Sciatic nerve (tissue), 2 donors: ENCODE data around the gene CREB5. TPM values are rescaled to one million over a fixed set of nuclear protein-coding genes. Genes with fewer than 3 reads are reported as not detected.
A peak's percentile ranks its signal among the peaks of the same experiment; 100 is the strongest.

Experiments
- ATAC-seq: fragments of 200-7000 bp; cut with Tn5 transposase; one replicate; pipeline ENCODE4 v1.9.1; 2020; ENCODE audit warnings: mild to moderate bottlenecking, moderate library complexity
- DNase-seq: peaks from one replicate; pipeline ENCODE4 v3.0.0-alpha.2; 2020; ENCODE audit warnings: low spot score
- intact Hi-C: fragments of 100-400 bp; cut with DNase I; formaldehyde crosslinking; loops from one replicate; pipeline ENCODE4 v1.14.2; 2022
- total RNA-seq: library from RNA; stranded (reverse); fragmentation: NEBNext Ultra II Directional; extraction: Animal tissue kit (Norgen Biotek cat#: 25700); gene quantifications from one replicate; pipeline ENCODE4 v1.2.1, GENCODE V29; 2021
- donor health status: DM: no; HTN: no; CAD: no.
- donor health status: DM: no; HTN: no; CAD: no.

The CREB5 gene
- total RNA-seq, 1 donor from 2014 or later: 20.1 TPM

GRCh38 chr7:28641752-28642545 is 229.6 kb downstream of the CREB5 start:
- ATAC-seq: no peak
- intact Hi-C loops: no loop called here
- DNase-seq: no peak

DNA sequence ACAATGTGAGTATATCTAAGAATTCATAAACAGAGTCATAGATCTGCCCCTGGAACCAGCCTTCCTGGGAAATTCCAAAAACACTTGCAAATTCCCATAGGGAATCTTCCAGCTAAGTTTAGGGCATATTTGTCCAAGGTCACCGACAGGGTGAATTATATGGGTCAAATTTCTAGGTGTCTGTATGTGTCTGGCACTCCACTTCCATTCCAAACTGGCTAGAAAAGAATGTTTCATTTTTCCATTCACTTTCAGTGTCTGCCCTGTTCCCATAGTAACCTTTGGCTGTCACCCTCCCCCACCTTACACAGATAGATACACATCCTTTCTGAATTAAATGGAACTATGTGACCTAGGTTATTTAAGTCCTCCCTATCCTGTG is 230.9 kb downstream of the CREB5 start:
- intact Hi-C loops: no loop called here
- DNase-seq: no peak
- peak; percentile 32 for ATAC-seq

GRCh38 chr7:28643584-28644340 is 231.4 kb downstream of the CREB5 start:
- DNase-seq: no peak
- ATAC-seq: no peak
- intact Hi-C loops: no loop called here

GRCh38 chr7:28645866-28646265 is 233.5 kb downstream of the CREB5 start:
- ATAC-seq: no peak
- intact Hi-C loops: no loop called here
- no peak for DNase-seq

- DNase-seq: no peak
These were observed 234.2 kb downstream of the CREB5 start for GRCh38 chr7:28646376-28647075.

DNA sequence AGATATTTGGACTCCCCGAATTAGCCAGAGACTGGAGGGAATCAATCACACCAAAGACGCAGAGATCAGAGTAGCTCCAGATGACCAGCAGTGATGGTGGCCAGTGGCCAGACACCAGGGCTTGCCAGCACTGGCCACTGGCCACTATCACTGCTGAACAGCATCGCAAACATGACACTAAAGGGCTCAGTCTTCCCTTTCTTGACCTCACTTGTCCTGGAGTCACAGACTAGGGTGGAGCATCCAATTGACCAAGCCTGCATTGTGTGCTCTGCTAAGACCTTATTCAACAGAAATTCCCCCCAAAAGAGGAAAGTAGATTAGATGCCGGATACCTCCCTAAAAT is 234.7 kb downstream of the CREB5 start:
- no peak for ATAC-seq
- no peak for DNase-seq
- intact Hi-C loops: no loop called here

More at GRCh38 chr7:28646376-28647075, 234.2 kb downstream of the CREB5 start:
- intact Hi-C loops: no loop called here
- ATAC-seq: peak; percentile 53

DNA sequence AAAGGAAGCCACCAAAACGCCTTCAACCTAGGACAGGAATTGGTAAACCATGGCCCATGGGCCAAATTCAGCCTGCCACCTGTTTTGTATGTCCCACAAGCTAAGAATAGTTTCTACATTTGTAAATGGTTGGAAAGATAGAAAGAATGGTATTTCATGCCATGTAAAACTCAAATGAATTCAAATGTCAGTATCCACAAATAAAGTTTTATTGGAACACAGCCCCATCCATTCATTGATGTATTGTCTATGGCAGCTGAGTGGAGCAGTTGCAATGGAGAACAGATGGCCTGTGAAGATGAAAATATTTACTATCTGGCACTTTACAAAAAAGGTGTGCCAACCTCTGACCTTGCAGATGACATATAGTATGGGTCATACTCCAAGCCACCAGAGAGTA is 236.9 kb downstream of the CREB5 start:
- DNase-seq (no peak), ATAC-seq (no peak)
- intact Hi-C loops: no loop called here

DNA sequence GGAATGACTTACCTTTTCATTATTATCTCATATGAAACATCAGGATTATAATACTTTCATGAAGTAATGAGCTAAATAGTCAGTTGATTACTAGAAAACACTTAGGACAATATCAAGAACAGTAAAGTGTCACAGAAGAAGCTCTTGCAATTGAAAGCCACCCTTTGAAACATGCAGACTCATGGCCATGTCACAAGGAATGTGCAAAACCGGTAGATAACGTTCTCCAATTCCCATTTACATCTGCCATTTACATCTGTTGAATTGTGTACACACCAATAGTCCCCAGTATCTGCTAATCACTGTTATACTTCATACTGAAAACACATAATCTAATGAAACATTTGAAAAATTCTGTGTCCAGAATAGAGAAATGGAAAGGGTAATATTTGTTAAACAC is 237.5 kb downstream of the CREB5 start:
- DNase-seq: no peak
- intact Hi-C loops: no loop called here
- no peak for ATAC-seq

DNA sequence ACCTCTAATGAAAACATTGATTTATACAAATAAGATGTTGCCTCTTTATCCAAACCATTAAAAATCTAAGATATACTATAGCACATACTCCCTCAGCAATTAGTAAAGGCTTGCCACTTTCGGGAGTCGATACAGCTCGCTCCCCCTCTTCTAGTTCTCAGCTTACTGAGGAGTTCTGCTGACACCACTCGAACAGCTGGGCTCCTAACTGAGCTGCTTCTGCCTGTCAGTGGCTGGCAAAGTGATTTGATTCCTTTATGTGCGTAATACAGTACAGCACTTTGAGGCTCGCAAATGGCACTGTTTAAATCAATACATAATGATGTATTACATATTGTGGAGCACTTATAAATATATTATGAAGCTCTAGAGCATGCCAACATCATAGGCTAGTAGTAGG is 241.8 kb downstream of the CREB5 start:
- ATAC-seq (no peak), DNase-seq (no peak)
- intact Hi-C loops: no loop called here

DNA sequence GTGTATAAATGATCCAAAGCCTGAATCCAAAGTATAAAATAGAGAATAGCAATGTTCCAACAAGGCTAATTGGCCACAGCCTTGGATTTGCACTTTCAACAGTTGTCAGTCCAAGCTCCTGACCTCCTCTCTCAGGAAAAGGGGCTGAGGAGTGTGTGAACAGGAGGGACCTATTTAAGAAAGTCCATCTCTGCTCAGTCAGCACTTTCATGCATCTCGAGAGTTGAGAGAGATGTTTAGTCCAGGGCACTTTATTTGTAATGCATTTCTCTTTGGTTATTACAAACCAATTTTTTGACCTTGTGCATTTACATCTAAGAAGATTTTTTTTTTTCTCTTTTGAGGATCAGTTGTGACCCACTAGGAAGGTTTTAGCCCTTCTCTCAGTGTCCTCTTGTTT is 244.2 kb downstream of the CREB5 start:
- ATAC-seq (no peak), DNase-seq (no peak)
- intact Hi-C loops: no loop called here

DNA sequence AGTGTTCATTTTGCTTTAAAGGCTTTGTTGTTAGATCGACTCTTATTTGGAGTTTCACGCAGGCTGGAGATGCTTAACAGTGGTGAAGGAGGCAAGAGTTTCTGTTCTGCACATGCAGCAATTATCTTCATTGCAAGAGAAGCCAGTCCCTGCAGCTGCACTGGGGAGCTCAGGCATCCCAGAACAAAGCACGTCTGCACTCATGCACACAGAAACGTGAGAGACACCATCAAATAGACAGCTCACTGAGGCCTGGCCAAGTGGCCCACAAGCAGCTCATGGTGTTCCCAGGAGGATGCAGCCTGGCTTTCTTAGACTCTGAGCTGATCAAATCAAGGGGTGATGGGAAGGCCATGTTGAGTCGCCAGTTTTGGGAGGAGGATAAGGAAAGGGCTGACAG is 246.1 kb downstream of the CREB5 start:
- no peak for DNase-seq
- no peak for ATAC-seq
- intact Hi-C loops: no loop called here

- intact Hi-C loops: no loop called here
- DNase-seq (no peak), ATAC-seq (no peak)
These were observed 247.8 kb downstream of the CREB5 start for GRCh38 chr7:28660132-28660531.

- DNase-seq: no peak
- intact Hi-C loops: no loop called here
- no peak for ATAC-seq
These were observed 249.7 kb downstream of the CREB5 start for GRCh38 chr7:28661826-28662595.

DNA sequence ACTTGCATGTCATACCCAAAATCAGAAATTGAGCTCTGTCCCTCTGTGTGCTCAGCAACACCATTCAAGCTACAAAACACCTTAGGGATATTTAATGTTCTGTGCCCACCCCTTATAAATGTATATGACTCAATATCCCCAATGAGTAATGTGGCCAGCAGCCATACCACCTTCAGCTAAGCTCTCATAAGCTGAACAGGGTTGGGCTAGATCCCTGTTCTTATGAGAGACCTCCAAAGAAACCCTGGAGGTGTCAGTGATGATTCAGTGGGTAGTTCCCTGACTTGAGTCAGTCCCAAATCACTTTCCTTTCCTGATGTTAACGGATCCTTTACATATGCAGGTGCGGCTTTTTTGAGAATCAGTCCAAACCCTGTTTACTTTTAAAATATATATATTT is 253.8 kb downstream of the CREB5 start:
- DNase-seq (no peak), ATAC-seq (no peak)
- intact Hi-C loops: no loop called here

- intact Hi-C loops: no loop called here
- ATAC-seq (no peak), DNase-seq (no peak)
These were observed 255.8 kb downstream of the CREB5 start for GRCh38 chr7:28668085-28668484.

- intact Hi-C loops: no loop called here
- DNase-seq (no peak), ATAC-seq (peak; percentile 44)
These were observed 257.0 kb downstream of the CREB5 start for GRCh38 chr7:28669330-28669729.

DNA sequence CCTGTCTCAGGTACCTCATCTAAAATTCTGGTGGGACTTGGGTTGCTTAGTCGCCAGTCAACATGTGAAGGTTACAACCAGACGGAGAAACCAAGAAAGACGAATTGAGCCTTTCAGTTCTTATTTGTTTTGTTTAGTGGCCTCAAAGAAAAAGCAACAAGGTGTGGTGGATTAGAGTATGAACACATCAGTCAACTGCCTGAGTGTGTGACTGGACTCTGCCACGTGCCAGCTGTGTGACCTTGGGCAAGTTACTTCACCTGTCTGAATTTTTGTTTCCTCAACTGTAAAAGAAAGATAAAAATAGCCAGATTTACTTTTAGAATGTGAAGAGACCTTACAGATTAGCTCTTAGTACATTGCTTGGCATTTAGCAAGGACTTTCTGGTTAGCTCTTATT is 259.2 kb downstream of the CREB5 start:
- ATAC-seq: no peak
- no peak for DNase-seq
- intact Hi-C loops: no loop called here

- intact Hi-C loops: no loop called here
- no peak for ATAC-seq
These were observed 260.1 kb downstream of the CREB5 start for GRCh38 chr7:28672397-28672797.

GRCh38 chr7:28674359-28674782 is 262.1 kb downstream of the CREB5 start:
- ATAC-seq (no peak), DNase-seq (no peak)
- intact Hi-C loops: no loop called here

More at GRCh38 chr7:28672397-28672797, 260.1 kb downstream of the CREB5 start:
- no peak for DNase-seq
